Stimulated activated CD4-positive, alpha-beta T cell treated with anti-CD3 and anti-CD28 coated beads, Interleukin-1b, Interleukin-23, amount 100 ng/mL, for 48 hours (primary cell): Measurements from ENCODE around the gene BRCA1.
"Not testable (repeated sequence)": the region's sequence is repeated elsewhere in the genome, so short reads cannot be mapped to it uniquely, and the experiment has no call there.

Source experiments
- DNase-seq: peaks from one replicate; pipeline ENCODE4 v3.0.0-alpha.2; 2020

The BRCA1 gene

DNA sequence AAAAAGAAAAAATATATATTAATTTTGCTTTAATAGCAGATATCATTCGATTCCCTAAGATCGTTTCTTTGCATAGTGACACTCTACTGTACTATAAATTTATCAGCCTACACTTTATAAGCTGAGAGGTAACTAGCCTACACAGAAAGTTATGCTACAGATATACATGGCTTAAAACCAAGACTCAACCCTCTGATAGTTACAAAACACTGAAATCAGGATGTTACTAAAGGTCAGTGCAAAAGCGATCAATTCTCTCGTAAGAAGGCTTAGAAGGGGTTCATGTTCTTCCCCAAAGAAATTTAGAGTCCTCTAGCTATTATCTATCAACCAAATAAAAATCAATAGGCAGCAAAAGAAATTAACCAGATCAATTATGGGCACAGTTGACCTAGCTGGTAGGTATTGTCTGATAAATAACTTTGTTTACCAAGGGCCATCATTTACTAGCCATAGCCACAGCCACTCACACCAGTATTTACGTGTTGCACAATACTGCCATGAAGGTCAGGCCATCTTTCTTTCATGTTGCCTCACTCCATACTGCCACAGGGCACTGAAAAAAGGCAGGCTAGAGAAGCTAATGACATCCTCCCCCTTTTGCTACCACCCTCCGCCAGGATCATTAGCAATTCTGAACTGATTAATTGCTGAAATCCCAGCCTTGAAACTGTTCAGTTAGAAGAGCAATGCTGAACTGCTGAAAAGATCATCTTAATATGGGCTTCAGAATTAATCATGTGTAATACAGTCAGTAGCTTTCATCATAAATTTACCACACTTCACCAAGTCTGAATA, 56.4 kb downstream of the BRCA1 start:
- DNase-seq: no peak

GRCh38 chr17:43062984-43063638, 62.1 kb downstream of the BRCA1 start:
- DNase-seq: no peak

DNA sequence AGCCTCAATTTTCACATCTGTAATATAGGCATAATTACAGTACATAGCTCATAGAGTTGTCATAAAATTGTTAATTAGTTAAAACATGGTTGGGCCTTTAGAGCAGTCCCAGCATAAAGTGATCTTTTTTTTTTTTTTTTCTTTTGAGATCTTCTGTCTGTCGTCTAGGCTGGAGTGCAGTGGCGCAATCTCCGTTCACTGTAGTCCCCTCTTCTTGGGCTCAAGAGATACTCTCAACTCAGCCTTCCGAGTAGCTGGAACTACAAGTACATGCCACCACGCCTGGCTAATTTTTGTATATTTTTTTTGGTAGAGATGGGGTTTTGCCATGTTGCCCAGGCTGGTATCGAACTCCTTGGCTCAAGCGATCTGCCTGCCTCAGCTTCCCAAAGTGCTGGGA, 69.1 kb downstream of the BRCA1 start:
- no peak for DNase-seq

DNA sequence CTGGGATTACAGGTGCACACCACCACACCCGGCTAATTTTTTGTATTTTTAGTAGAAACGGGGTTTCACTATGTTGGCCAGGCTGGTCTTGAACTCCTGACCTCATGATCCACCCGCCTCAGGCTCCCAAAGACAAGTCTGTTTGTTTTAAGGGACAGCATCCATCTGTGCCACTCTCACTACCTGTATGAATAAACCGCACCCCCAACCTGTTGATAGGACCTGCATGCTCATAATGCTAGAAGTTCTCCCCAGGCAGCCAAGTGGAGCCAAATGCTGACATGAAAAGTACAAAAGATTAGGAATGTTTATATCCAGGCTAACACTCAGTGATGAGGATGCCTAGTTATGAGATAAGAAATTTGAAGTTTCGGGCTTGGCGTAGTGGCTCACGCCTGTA, 72.2 kb downstream of the BRCA1 start:
- not testable (repeated sequence) for DNase-seq

DNA sequence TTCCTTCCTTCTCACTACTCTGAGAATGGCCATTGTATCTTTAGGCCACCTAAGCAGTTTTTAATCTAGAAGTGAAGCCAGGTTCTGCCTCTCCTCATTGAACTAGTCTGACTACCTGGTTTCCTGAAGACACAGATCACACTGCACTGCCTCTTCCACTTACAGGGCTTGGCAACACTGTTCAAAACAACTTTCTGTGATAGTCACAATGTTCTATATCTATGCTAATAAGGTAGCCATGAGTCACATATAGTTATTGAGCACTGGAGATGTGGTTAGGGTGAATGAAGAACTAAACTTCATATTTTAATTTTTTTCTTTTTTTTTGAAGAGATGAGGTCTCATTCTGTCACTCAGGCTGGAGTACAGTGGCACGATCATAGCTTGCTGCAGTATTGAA, 73.2 kb downstream of the BRCA1 start:
- DNase-seq: no peak

DNA sequence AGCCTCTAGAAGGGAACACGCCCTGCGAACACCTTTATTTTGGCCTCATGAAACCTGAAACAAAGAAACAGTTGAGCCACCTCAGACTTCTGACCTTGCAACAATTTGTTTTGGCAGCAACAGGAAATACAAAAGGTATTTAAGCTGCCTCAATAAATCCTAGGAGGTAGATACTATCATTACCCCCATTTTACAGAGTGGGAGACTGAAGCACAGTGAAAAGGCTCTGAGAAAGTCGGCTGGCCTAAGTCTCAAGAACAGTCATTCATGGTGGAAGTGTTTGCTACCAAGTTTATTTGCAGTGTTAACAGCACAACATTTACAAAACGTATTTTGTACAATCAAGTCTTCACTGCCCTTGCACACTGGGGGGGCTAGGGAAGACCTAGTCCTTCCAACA, 81.1 kb downstream of the BRCA1 start:
- no peak for DNase-seq

GRCh38 chr17:43043307-43043706, 81.9 kb downstream of the BRCA1 start:
- no peak for DNase-seq

- DNase-seq: no peak
These were observed 83.0 kb downstream of the BRCA1 start for GRCh38 chr17:43042025-43042628.

- no peak for DNase-seq
These were observed 84.5 kb downstream of the BRCA1 start for GRCh38 chr17:43040655-43041054.

GRCh38 chr17:43039646-43040045, 85.5 kb downstream of the BRCA1 start:
- no peak for DNase-seq

- no peak for DNase-seq
These were observed 90.3 kb downstream of the BRCA1 start for GRCh38 chr17:43034894-43035293.

- no peak for DNase-seq
These were observed 90.9 kb downstream of the BRCA1 start for GRCh38 chr17:43033948-43034881.

- no peak for DNase-seq
These were observed 93.5 kb downstream of the BRCA1 start for GRCh38 chr17:43031666-43032065.

GRCh38 chr17:43030137-43030767, 94.9 kb downstream of the BRCA1 start:
- DNase-seq: no peak

DNA sequence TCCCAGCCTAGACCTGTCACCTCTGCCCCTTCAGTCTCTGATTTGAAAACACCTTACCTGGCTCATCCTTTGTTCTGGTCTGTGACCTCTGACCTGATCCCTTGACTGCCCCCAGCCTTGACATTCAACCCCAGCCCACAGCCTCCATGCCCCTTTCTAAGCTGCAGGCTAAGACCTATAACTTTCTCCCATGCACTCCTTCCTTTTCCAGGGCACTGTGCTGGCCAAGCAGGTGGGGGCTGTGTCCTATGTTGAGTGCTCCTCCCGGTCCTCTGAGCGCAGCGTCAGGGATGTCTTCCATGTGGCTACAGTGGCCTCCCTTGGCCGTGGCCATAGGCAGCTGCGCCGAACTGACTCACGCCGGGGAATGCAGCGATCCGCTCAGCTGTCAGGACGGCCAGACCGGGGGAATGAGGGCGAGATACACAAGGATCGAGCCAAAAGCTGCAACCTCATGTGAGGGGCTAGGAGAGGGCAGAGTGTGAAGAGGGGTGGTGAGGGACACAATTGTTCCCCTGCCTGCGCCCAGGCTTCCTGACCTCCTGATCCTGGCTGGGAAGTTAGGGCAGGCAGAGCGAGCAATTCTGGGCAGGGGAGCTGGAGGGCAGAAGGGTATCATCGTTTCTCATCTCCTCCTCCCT, 96.8 kb downstream of the BRCA1 start:
- DNase-seq: no peak

DNA sequence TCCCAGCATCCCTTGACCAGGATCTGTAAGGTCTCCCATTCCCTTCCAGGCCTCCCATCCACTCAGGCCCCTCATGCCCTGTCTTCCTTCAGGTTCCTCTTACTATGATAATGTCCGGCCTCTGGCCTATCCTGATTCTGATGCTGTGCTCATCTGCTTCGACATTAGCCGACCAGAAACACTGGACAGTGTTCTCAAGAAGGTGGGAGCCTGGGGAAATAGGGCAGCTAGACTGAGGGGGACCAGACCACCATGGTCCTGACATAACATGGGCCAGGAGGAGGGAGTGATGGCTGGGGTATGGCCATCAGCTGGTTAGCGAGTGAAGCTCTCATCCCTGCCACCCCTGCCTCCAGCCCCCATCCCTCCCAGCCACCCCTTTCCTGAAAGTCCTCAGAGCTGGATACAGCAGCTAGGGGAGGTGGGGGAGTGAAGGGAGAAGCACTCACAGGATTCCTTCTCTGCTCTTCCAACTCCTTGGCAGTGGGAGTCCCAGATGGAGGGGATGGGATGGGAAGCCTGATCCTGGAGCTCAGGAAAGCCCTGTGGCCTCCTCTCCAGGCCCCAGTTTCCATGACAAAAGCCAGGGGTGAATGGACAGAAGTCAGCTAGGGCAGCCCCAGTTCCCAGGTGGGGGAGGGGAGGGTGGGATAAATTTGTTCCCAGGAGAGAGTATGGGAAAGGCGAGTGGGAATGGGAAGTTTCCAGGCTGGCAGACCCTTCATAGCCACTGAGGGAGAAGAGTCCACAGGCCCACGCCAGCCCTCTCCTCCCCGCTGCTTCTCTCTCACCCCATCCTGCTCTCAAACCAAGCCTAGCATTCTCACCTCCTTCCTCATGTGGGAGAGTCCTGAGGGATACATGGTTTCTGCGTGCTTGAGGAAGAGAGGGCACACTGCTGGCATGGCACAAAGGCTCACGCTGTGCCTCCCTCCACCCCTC, 97.8 kb downstream of the BRCA1 start:
- no peak for DNase-seq

DNA sequence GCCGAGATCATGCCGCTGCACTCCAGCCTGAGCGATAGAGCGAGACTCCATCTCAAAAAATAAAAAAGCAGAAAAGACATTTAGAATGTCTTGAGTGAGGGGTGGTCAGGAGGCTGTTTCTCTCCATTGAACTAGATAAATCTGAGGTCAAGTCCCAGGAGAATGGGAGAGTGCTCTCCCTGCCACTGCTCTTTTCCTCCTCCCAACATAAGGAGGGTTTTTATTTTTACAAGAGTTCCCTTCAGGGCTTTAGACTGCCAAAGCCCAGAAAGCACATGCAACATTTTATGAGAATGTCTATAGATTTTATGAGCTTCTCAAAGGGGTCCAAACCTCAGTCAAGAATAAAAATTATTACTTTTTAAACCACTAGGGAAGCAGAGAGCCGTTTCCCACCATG, 98.6 kb downstream of the BRCA1 start:
- no peak for DNase-seq

DNA sequence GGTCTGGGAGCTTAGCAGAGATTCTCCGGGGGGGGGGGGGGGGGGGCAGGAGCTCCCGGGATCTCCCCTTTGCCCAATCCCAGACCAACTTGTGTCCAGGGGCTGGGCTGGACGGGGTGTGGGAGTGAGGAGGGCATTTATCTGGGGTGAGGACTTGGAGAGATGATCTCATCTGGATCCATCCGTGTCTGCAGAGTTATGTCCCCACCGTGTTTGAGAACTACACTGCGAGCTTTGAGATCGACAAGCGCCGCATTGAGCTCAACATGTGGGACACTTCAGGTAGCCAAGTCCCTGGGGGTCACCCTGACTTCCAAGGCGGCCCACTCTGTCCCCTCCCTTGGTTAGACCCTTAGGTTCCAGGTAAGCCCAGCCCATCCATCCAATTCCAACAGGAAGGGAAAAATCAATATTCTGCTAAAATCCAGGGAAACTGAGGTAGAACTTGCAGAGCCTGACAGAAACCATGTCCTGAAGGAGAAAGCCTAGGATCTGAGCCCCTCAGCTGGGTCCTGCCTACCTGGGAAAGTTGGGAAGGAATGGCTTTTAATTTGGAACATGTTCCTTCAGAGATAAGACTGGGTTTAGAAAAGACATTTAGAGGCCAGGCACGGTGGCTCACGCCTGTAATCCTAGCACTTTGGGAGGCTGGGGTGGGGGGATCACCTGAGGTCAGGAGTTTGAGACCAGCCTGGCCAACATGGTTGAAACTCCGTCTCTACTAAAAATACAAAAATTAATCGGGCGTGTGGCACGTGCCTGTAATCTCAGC, 99.2 kb downstream of the BRCA1 start:
- no peak for DNase-seq

- DNase-seq: no peak
These were observed 99.9 kb downstream of the BRCA1 start for GRCh38 chr17:43025290-43025657.
